Panc1 (cell line): Measurements from ENCODE around the gene BTBD9. TPM values are rescaled to one million over a fixed set of nuclear protein-coding genes. Genes with fewer than 3 reads are reported as not detected.

ENCODE experiments used
- ATAC-seq: fragments of 200-7000 bp; cut with Tn5 transposase; 2 replicates; pipeline ENCODE4 v1.9.1; 2020; ENCODE audit warnings: mild to moderate bottlenecking, moderate library complexity
- BruUV-seq: library from RNA; stranded (reverse); fragments of 400-500 nt; replicated peaks from 2 replicates; lab custom pipeline; 2021; lab: Mats Ljungman, UMichigan
- CTCF ChIA-PET: fragments of 300-600 bp; sonication (Branson Sonifier 250); formaldehyde crosslinking; loops from one replicate; lab custom pipeline; 2022; ENCODE audit warnings: antibody characterized with exemption; lab: Charles Lee
- POLR2A ChIA-PET: fragments of 300-600 bp; sonication (Branson Sonifier 250); formaldehyde crosslinking; loops from one replicate; lab custom pipeline; 2022; ENCODE audit warnings: antibody characterized with exemption; lab: Charles Lee
- DNase-seq: peaks from one replicate; pipeline ENCODE4 v3.0.0-alpha.2; 2010; ENCODE audit warnings: low read depth, low spot score
- H3K27ac ChIP-seq: 2 replicates; pipeline ENCODE4 v1.5.1; 2011; ENCODE audit warnings: mild to moderate bottlenecking, low read length, inconsistent platforms
- H3K27me3 ChIP-seq: fragments of 200-500 bp; sonication (Bioruptor generic); 2 replicates; pipeline ENCODE4 v1.6.0; 2014; ENCODE audit warnings: low read length, inconsistent platforms; ENCODE audit not compliant: control insufficient read depth, insufficient read depth
- H3K36me3 ChIP-seq: fragments of 200-500 bp; sonication (Bioruptor generic); 2 replicates; pipeline ENCODE4 v1.5.1; 2014; ENCODE audit warnings: inconsistent platforms, mild to moderate bottlenecking, low read length, moderate library complexity; ENCODE audit not compliant: control insufficient read depth, insufficient read depth
- H3K4me1 ChIP-seq: 2 replicates; pipeline ENCODE4 v1.5.1; 2011; ENCODE audit warnings: inconsistent platforms, mild to moderate bottlenecking, low read length, moderate library complexity; ENCODE audit not compliant: control insufficient read depth, insufficient read depth
- H3K4me3 ChIP-seq, 2 experiments: 2 replicates each; pipeline ENCODE4 v1.5.1; 2011 to 2012; ENCODE audit warnings: low read depth in 2 of 2, low read length in 2 of 2, mild to moderate bottlenecking in 2 of 2, inconsistent platforms in 1 of 2, moderate library complexity in 1 of 2
- H3K9me3 ChIP-seq: fragments of 200-500 bp; sonication (Bioruptor generic); 2 replicates; pipeline ENCODE4 v1.5.1; 2014; ENCODE audit warnings: low read depth, mild to moderate bottlenecking, inconsistent platforms, low read length, moderate library complexity; ENCODE audit not compliant: control insufficient read depth, insufficient read depth
- CTCF ChIP-seq: fragments of 450-650 bp; IDR thresholded peaks from 2 replicates; pipeline ENCODE4 v1.5.1; 2017; ENCODE audit warnings: mild to moderate bottlenecking
- POLR2AphosphoS5 ChIP-seq: IDR thresholded peaks from 2 replicates; pipeline ENCODE4 v1.6.1; 2012; ENCODE audit warnings: mild to moderate bottlenecking, low read depth, low read length, moderate library complexity
- SIN3A ChIP-seq: IDR thresholded peaks from 2 replicates; pipeline ENCODE4 v1.6.1; 2012; ENCODE audit warnings: low read depth, mild to moderate bottlenecking, low read length, moderate library complexity, borderline replicate concordance; ENCODE audit not compliant: insufficient read depth
- in situ Hi-C: cut with HindIII; loops from 2 replicates; pipeline ENCODE4 v1.10.0; 2016; ENCODE audit warnings: low sequenced_read_pairs, low pct_unique_long_range_greater_than_20kb
- intact Hi-C: fragments of 100-400 bp; cut with micrococcal nuclease; formaldehyde crosslinking; loops from one replicate; pipeline ENCODE4 v1.10.0; 2022; ENCODE audit not compliant: unreplicated experiment
- total RNA-seq: library from RNA; stranded (reverse); gene quantifications from one replicate; pipeline ENCODE4 v1.2.1, GENCODE V29; 2021; ENCODE audit not compliant: unreplicated experiment
- TF ChIP-seq, protein P1 (sequence below), 2 experiments: IDR thresholded peaks; 2 replicates each; pipeline ENCODE4 v1.6.1; 2011 to 2012; ENCODE audit warnings: low read depth in 2 of 2, control low read depth in 1 of 2, low read length in 1 of 2, mild to moderate bottlenecking in 1 of 2, moderate library complexity in 1 of 2; ENCODE audit not compliant: insufficient read depth in 1 of 2

BTBD9 gene
- total RNA-seq, 1 experiment from 2014 or later: 12.8 TPM

DNA sequence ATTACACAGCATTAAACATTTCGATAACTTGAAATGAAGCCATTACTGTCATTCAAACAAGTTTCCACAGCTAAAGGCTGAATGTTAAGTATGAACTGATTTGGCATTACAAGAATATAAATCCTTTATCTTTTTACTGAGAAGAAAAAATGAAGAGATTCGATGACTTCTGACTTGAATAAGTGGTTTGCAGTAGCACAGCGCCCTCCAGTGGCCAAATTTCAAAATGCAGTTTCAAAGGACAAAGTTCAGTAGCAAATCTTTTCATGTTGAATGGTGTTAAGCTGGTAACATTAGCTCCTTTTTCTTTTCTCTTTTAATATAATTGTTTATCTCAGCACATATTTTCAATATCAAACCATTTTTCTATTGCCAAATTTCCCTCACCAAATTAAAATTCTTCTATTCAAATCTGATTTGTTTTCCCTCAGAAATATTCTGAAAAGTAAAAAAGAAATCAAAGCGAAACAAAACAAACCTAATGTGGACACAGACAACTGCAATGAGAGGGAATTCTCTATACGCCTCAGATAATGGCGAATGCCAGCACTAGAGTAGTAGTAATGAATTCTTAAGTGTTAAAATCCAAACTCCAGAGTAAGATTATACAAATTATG, 145.7 kb downstream of the BTBD9 start:
- intact Hi-C loops: loop anchor here (5.0 to 10.0 kb wide), 3 partner anchors 312 to 929 kb away; no protein-coding TSS in a partner anchor
- no TSS peak for BruUV-seq
- ATAC-seq: peak; percentile 85
- Histone ChIP-seq H3K36me3 (no peaks in the 10 kb centered on the region), H3K4me3 (no peak overlapping the region), H3K4me1 (no peaks in the 10 kb centered on the region), H3K9me3 (no peaks in the 10 kb centered on the region), H3K27ac (no peak overlapping the region), H3K27me3 (no peaks in the 10 kb centered on the region)
- TF ChIP-seq, protein P1, sequence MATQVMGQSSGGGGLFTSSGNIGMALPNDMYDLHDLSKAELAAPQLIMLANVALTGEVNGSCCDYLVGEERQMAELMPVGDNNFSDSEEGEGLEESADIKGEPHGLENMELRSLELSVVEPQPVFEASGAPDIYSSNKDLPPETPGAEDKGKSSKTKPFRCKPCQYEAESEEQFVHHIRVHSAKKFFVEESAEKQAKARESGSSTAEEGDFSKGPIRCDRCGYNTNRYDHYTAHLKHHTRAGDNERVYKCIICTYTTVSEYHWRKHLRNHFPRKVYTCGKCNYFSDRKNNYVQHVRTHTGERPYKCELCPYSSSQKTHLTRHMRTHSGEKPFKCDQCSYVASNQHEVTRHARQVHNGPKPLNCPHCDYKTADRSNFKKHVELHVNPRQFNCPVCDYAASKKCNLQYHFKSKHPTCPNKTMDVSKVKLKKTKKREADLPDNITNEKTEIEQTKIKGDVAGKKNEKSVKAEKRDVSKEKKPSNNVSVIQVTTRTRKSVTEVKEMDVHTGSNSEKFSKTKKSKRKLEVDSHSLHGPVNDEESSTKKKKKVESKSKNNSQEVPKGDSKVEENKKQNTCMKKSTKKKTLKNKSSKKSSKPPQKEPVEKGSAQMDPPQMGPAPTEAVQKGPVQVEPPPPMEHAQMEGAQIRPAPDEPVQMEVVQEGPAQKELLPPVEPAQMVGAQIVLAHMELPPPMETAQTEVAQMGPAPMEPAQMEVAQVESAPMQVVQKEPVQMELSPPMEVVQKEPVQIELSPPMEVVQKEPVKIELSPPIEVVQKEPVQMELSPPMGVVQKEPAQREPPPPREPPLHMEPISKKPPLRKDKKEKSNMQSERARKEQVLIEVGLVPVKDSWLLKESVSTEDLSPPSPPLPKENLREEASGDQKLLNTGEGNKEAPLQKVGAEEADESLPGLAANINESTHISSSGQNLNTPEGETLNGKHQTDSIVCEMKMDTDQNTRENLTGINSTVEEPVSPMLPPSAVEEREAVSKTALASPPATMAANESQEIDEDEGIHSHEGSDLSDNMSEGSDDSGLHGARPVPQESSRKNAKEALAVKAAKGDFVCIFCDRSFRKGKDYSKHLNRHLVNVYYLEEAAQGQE (IDR thresholded peaks at IDR 0.05; ENCODE audit: insufficient read depth in 1 of 2, low read depth in 2 of 2, low read length in 1 of 2): no peak
- no peak for TF ChIP-seq POLR2AphosphoS5
- TF ChIP-seq CTCF: peak; percentile 81; the same call in 1 of the 2 replicates
- peak; percentile 60 for DNase-seq
- CTCF ChIA-PET: interaction anchor here (0.6 to 1.3 kb wide), 6 partner anchors 8 to 317 kb away, joined by 3 to 6 read pairs (median 4); no protein-coding TSS in a partner anchor
- in situ Hi-C loops: no loop called here
- POLR2A ChIA-PET: interaction anchor here (0.6 kb wide), 1 partner anchor 482 kb away, joined by 6 read pairs; no protein-coding TSS in a partner anchor

DNA sequence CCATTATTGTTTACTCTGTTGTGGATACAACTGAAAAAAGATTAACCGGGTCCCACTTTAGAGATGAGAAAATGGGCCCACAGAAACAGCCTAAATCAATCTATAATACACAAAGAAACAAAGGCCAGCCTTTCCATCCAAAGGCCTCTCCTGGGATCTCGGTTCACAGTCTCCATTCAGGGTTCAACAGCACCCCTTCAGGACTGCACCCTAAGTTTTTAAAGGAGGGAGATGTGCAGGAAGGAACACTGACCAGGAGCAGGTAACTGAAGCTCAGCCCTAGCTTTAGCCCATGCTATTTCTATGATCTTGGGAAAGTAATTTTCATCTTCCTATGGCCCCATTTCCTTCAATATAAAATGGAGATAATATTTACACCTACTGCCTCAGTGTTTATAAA, 147.7 kb downstream of the BTBD9 start:
- Histone ChIP-seq H3K4me1 (no peaks in the 10 kb centered on the region), H3K4me3 (no peak overlapping the region), H3K27me3 (no peaks in the 10 kb centered on the region), H3K27ac (no peak overlapping the region), H3K9me3 (no peaks in the 10 kb centered on the region), H3K36me3 (no peaks in the 10 kb centered on the region)
- ChIA-PET CTCF (no interaction called here), POLR2A (no interaction called here)
- in situ Hi-C loops: no loop called here
- intact Hi-C loops: loop anchor here (5.0 to 10.0 kb wide), 3 partner anchors 310 to 927 kb away; no protein-coding TSS in a partner anchor
- no peak for DNase-seq
- no TSS peak for BruUV-seq
- no peak for ATAC-seq
- TF ChIP-seq CTCF: 0 out of 2 replicates have a peak, but pooled peaks have one; percentile 4
- TF ChIP-seq SIN3A: no peak
